ENCODE data around the gene CCNK.

- TF ChIP-seq, protein P1, sequence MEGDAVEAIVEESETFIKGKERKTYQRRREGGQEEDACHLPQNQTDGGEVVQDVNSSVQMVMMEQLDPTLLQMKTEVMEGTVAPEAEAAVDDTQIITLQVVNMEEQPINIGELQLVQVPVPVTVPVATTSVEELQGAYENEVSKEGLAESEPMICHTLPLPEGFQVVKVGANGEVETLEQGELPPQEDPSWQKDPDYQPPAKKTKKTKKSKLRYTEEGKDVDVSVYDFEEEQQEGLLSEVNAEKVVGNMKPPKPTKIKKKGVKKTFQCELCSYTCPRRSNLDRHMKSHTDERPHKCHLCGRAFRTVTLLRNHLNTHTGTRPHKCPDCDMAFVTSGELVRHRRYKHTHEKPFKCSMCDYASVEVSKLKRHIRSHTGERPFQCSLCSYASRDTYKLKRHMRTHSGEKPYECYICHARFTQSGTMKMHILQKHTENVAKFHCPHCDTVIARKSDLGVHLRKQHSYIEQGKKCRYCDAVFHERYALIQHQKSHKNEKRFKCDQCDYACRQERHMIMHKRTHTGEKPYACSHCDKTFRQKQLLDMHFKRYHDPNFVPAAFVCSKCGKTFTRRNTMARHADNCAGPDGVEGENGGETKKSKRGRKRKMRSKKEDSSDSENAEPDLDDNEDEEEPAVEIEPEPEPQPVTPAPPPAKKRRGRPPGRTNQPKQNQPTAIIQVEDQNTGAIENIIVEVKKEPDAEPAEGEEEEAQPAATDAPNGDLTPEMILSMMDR (IDR thresholded peaks at IDR 0.05; ENCODE audit: low read depth, low read length) = no peak
- TF ChIP-seq EZH2phosphoT487 (IDR thresholded peaks at IDR 0.05; ENCODE audit: low read depth) = no peak
Observed at GRCh38 chr14:99561864-99562263, 80.7 kb downstream of the CCNK start.

All from OCI-LY3 (cell line).